DND-41 (cell line): Measurements from ENCODE around the gene RTP1.

Experiments used
- CTCF ChIP-seq: IDR thresholded peaks from 2 replicates; pipeline ENCODE4 v1.5.1; 2012; ENCODE audit warnings: borderline replicate concordance, low read length, moderate library complexity, mild to moderate bottlenecking; ENCODE audit not compliant: poor library complexity, severe bottlenecking; ENCODE audit errors: extremely low read depth
- EZH2 ChIP-seq: IDR thresholded peaks from 3 replicates; pipeline ENCODE4 v1.6.1; 2012; ENCODE audit warnings: borderline replicate concordance, low read depth, mild to moderate bottlenecking, moderate library complexity, low read length, inconsistent platforms; ENCODE audit not compliant: severe bottlenecking

DNA sequence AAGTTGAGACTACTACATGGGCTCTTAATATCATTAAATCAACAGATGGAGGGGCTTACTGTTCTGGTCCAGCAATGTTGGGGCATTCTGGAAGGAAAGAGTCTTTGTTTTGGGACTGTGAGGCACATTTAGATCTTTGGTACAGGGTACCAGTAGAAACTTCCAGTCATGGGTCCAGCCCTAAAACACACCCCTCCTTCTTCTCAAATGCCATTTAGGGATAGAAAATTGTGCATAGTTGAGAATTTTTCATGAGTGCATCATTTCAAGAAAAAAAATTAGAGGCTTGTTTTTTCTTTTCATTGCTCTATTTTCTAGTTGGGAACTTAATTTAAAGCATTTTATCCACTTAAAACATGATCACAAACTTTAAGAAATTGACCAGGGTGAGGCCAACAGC, 4.1 kb upstream of the RTP1 start:
- TF ChIP-seq EZH2 (no peak), CTCF (no peak)
